ENCODE measurements around the gene CFAP92.

- TF ChIP-seq CTCF (conservative IDR thresholded peaks at IDR 0.05) (no peak), ZFX (IDR thresholded peaks at IDR 0.05) (no peak)
Observed at GRCh38 chr3:129013491-129013891, 19.6 kb upstream of the CFAP92 start.
